Neural progenitor cell (in vitro differentiated cells): Measurements from ENCODE around the gene LEO1.

Source experiments
- CTCF ChIP-seq: fragments of 200-600 bp; sonication (generic); IDR thresholded peaks from 2 replicates; pipeline ENCODE4 v1.5.1; 2017; ENCODE audit warnings: antibody characterized with exemption, mild to moderate bottlenecking
- EZH2 ChIP-seq: fragments of 200-600 bp; sonication (generic); IDR thresholded peaks from 2 replicates; pipeline ENCODE4 v1.6.1; 2017; ENCODE audit warnings: antibody characterized with exemption, mild to moderate bottlenecking, moderate library complexity
- EZH2phosphoT487 ChIP-seq: fragments of 200-600 bp; sonication (generic); IDR thresholded peaks from 2 replicates; pipeline ENCODE4 v1.6.1; 2017; ENCODE audit warnings: antibody characterized with exemption

- TF ChIP-seq CTCF (no peak), EZH2 (no peak), EZH2phosphoT487 (no peak)
Measured at GRCh38 chr15:51969728-51970127, 1.9 kb downstream of the LEO1 start.
